Cortex of kidney (tissue), 1 donor: ENCODE results near the gene CDC37.

Source experiments
- DNase-seq: peaks from one replicate; lab custom pipeline; 2025; lab: John Stamatoyannopoulos, UW

Gene CDC37

GRCh38 chr19:10352764-10353671 is 50.3 kb downstream of the CDC37 start:
- DNase-seq, result peak; percentile 50

- no peak for DNase-seq
Observed at GRCh38 chr19:10346509-10346908, 56.8 kb downstream of the CDC37 start.

GRCh38 chr19:10344780-10345179 is 58.6 kb downstream of the CDC37 start:
- DNase-seq, result no peak

- no peak for DNase-seq
Observed at GRCh38 chr19:10343495-10343894, 59.8 kb downstream of the CDC37 start.
